ENCODE data around the gene STPG2. TPM values are rescaled to one million over a fixed set of nuclear protein-coding genes. Genes with fewer than 3 reads are reported as not detected.

STPG2 gene
- total and polyA plus RNA-seq, 2 donors (not counting 3 experiments of a cell fraction or from before 2014, with no cell fraction given) = not detected

DNA sequence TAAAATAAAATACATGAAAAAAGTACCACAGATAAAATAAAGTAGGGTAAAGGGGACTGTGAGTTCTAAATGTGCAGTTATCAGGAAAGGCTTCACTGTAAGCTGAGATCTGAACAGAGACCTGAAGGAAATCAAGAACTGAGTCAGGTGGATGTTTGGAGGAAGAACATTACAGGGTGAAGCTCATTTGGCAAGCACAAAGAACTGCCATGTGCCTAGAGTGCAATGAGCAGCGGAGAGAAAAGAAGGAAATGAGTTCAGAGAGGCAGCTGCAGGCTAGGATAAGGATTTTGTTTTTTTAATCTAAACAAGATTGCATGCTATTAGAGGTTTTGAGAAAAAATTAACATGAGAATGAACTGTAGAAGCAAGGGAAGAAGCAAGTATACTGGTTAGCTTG is 373.1 kb downstream of the STPG2 start:
- DNase-seq (ENCODE audit: low read depth, low spot score) (peak; percentile 95), FAIRE-seq (no peak)
- H3K36me3 ChIP-seq (ENCODE audit: control insufficient read depth in 2 of 2, extremely low read depth in 1 of 2, insufficient read depth in 2 of 2, low read length in 2 of 2) = no peaks in the 10 kb centered on the region
- intact Hi-C loops (cut with micrococcal nuclease) (loop anchor here (1.0 to 5.0 kb wide), 2 partner anchors 9 to 47 kb away; no protein-coding TSS in a partner anchor), dilution Hi-C loops (cut with MboI; ENCODE audit: extremely low pct_ligation_motif_present, low sequenced_read_pairs) (no loop called here)
- BruUV-seq (replicated peaks) = no TSS peak
- no peaks in the 10 kb centered on the region for H3K9me1 ChIP-seq (replicated peaks; ENCODE audit: control insufficient read depth, extremely low read depth, insufficient read depth, low read length)
- peak overlapping the region; percentile 76 for H3K27ac ChIP-seq (ENCODE audit: insufficient read depth, low read depth, low read length)
- TF ChIP-seq MYC (IDR thresholded peaks at IDR 0.05; ENCODE audit: low read depth, low read length) = no peak
- peak; percentile 87 for TF ChIP-seq GATA2 (IDR thresholded peaks at IDR 0.05; ENCODE audit: insufficient read depth, insufficient read length, low read depth, low read length)
- peak; percentile 19 for TF ChIP-seq FOS (IDR thresholded peaks at IDR 0.05; ENCODE audit: borderline replicate concordance, insufficient read depth, low read length)
- TF ChIP-seq JUN (IDR thresholded peaks at IDR 0.05; ENCODE audit: borderline replicate concordance, insufficient read depth, insufficient read length, low read depth) = peak; percentile 42
- peak; percentile 41 for TF ChIP-seq POLR2AphosphoS5 (IDR thresholded peaks at IDR 0.05; ENCODE audit: insufficient read depth, low read depth, low read length)
- TF ChIP-seq, protein P1, sequence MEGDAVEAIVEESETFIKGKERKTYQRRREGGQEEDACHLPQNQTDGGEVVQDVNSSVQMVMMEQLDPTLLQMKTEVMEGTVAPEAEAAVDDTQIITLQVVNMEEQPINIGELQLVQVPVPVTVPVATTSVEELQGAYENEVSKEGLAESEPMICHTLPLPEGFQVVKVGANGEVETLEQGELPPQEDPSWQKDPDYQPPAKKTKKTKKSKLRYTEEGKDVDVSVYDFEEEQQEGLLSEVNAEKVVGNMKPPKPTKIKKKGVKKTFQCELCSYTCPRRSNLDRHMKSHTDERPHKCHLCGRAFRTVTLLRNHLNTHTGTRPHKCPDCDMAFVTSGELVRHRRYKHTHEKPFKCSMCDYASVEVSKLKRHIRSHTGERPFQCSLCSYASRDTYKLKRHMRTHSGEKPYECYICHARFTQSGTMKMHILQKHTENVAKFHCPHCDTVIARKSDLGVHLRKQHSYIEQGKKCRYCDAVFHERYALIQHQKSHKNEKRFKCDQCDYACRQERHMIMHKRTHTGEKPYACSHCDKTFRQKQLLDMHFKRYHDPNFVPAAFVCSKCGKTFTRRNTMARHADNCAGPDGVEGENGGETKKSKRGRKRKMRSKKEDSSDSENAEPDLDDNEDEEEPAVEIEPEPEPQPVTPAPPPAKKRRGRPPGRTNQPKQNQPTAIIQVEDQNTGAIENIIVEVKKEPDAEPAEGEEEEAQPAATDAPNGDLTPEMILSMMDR (IDR thresholded peaks at IDR 0.05; ENCODE audit: extremely low read depth in 1 of 2, insufficient read depth in 1 of 2, low read depth in 1 of 2, low read length in 2 of 2) = no peak
- CTCF ChIA-PET = interaction anchor here (0.6 to 1.4 kb wide), 10 partner anchors 8 to 220 kb away, joined by 3 to 16 read pairs (median 4); no protein-coding TSS in a partner anchor
- H3K27me3 ChIP-seq (ENCODE audit: control insufficient read depth in 2 of 2, insufficient read depth in 2 of 2, low read length in 2 of 2) = no peaks in the 10 kb centered on the region
- peaks cover 19% of the 10 kb centered on the region for H3K4me1 ChIP-seq (ENCODE audit: control insufficient read depth, extremely low read depth, insufficient read depth, low read length)
- H2AFZ ChIP-seq (ENCODE audit: low read depth, low read length) = peak overlapping the region; percentile 23
- H3K79me2 ChIP-seq (ENCODE audit: control insufficient read depth, insufficient read depth, low read length) = no peaks in the 10 kb centered on the region
- peak overlapping the region; percentile 54 for H3K9ac ChIP-seq (replicated peaks; ENCODE audit: extremely low read depth, insufficient read depth, low read length)
- H3K4me3 ChIP-seq (replicated peaks in 1 of 3; ENCODE audit: insufficient read depth in 1 of 3, low read depth in 1 of 3, low read length in 3 of 3) = peak overlapping the region in 1 of 3 experiments; percentile 21
- H4K20me1 ChIP-seq (replicated peaks; ENCODE audit: control insufficient read depth, extremely low read depth, insufficient read depth, low read length) = no peaks in the 10 kb centered on the region
- peak overlapping the region; percentile 78 for H3K4me2 ChIP-seq (ENCODE audit: insufficient read depth, low read length)
- H3K9me3 ChIP-seq (replicated peaks; ENCODE audit: control insufficient read depth, insufficient read depth, low read length) = no peaks in the 10 kb centered on the region
- POLR2A ChIA-PET = interaction anchor here (0.9 kb wide), 1 partner anchor 10 kb away, joined by 3 read pairs; no protein-coding TSS in a partner anchor

Measured in endothelial cell of umbilical vein (primary cell).